Measurements from ENCODE around the gene MOB1A.
A peak's percentile ranks its signal among the peaks of the same experiment; 100 is the strongest.
"Not testable (repeated sequence)": the region's sequence is repeated elsewhere in the genome, so short reads cannot be mapped to it uniquely, and the experiment has no call there.

Gene MOB1A

DNA sequence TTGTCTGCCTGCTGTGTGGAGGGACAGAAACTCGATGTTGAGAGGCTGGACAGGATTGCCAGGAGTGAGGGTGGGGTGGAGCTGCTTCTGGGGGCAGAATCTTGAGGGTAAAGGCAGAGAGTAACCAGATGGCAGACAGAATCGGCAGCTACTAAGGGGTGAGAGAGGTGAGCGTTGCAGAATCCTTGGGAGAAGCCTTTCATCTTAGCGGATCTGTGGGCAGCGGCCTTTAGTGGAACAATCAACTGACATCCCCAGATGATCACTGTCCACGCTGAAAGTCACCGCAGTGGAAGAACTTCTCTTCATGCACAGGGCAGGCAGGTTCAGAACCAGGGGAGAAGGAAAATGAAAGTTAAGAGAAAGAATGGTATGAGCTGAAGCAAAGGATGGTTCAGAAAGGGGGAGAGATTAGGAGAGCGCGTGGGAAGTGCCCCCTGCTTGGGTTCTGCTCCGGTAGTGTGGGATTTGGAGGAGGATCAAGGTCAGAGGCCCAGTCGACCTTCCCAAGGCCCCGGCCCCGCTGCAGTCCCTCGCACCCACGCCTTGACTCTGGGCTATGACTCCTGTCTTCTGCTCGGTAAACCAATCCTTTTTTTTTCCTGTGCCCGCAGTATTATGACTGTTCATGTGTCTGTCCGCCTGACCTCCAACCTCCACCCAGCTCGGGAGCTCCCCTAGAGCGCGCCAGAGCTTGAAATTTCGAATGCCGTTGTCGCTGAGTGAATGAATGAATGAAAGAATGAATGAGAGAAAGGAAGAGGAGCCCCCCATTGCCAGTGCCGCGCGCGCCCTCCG is 31.6 kb downstream of the MOB1A start:
- H3K9me3 ChIP-seq (replicated peaks; ENCODE audit: low read length): no peaks in the 10 kb centered on the region
- peak overlapping the region; percentile 98 for H3K4me2 ChIP-seq (ENCODE audit: low read length)
- H3K4me3 ChIP-seq (ENCODE audit: low read length): peak overlapping the region; percentile 83
- peaks cover 22% of the 10 kb centered on the region for H3K36me3 ChIP-seq (ENCODE audit: insufficient read depth, low read length)
- no peaks in the 10 kb centered on the region for H3K27me3 ChIP-seq (ENCODE audit: control insufficient read depth, insufficient read depth, low read length)
- H3K4me1 ChIP-seq (ENCODE audit: control insufficient read depth, insufficient read depth, low read length): peaks cover 17% of the 10 kb centered on the region
- H3K9ac ChIP-seq (ENCODE audit: low read depth, low read length): peak overlapping the region; percentile 92

DNA sequence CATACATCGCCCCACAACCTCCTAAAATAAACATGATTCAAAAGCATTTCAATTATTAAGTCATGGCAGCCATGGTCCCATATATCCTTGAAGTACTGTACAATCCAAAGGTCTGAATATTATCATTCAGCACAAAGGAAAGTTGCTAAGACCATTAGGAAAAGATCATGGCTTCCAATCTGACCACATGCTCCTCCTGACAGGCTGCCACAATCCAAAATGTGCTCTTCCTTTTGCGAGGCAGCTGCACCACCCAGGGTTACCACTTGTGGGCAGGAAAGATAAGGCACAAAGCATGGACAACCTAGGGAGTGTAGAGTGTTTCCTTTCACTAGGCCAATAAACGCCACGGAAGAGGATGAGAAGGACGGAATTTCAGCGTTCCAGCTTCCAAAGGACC is 36.3 kb downstream of the MOB1A start:
- H3K4me2 ChIP-seq (ENCODE audit: low read length): no peak overlapping the region
- no peak overlapping the region for H3K4me3 ChIP-seq (ENCODE audit: low read length)
- peaks cover 19% of the 10 kb centered on the region for H3K36me3 ChIP-seq (ENCODE audit: insufficient read depth, low read length)
- H3K27me3 ChIP-seq (ENCODE audit: control insufficient read depth, insufficient read depth, low read length): no peaks in the 10 kb centered on the region
- no peak overlapping the region for H3K9ac ChIP-seq (ENCODE audit: low read depth, low read length)
- H3K9me3 ChIP-seq (replicated peaks; ENCODE audit: low read length): no peaks in the 10 kb centered on the region
- peaks cover 8% of the 10 kb centered on the region for H3K4me1 ChIP-seq (ENCODE audit: control insufficient read depth, insufficient read depth, low read length)

DNA sequence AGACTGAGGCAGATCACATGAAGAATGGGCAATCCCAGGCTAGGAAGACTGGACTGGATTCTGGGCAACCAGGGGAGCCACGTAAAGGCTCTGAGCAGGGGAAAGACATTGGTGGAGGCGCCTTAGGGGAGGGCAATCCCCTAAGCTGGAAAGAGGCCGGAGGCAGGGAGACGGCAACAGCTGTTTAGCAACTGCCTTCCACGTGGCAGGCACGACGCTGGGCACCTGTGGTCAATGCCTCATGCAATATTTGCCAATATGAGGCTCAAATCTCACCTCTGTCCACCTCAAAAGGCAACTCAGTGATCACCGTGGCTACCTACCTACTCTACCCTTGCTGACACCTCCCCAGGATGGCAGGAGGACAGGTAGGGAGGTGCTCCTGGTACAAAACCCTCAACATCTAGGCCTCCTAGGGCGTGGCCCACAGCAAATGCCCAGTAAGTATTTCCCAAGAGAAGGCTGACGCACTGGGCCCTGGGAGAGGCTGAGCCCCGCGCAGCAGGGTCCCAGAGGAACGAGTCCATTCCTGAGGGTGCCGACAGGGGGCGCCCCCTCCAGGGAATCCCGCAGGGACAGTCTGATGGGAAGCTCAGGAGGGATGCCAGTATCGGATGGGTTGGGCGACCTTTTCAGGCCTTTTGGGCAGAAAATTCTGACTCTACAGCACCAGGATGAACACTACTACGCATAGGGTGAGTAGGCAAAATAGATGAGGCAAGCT is 39.9 kb downstream of the MOB1A start:
- Histone ChIP-seq H3K4me2 (ENCODE audit: low read length) (no peak overlapping the region), H3K9ac (ENCODE audit: low read depth, low read length) (no peak overlapping the region)

DNA sequence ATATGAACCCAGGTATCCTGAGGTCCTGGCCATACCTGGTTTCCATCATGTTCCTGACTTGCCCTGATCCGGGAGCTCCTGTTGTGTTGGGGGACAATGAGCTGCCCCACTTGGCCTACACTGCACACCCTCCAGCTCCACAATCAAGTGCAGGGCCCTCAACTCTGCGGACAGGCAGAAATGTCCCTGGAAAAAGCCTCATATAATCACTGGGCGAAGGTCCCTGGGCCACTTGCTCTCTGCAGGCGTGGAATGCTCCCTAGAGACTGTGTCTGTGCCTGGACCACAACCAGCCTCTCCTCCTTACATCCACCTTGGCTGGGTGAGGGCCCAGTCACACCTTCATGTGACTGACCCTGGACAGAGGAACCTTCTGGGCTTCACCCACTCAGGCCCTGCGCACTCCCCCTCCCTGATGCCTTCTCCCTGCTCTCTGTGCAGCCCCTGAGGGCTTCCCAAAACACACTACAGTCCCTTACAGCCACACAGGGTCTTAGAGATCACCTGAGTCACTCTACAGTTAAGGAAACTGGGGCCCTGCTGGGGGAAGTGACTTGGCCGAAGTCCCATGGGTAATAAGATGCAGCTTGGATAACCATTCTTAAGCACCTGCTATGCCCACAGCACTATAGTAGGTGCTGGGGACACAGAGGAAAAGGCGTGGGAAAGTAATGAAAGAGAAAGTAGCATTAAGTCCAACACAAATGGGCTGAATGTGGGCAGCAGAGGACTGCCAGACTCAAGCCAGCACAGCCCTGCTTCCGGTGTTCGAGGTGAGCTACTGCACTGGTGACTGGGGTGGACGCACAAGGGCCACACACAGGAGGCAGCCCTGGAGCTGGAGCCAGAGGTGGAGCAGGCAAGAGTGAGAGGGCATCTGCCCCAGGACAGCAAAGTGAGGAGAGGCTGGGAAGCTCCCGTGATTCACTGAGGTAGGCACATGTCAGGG is 40.8 kb downstream of the MOB1A start:
- H3K4me3 ChIP-seq (ENCODE audit: low read length): no peak overlapping the region
- no peaks in the 10 kb centered on the region for H3K4me1 ChIP-seq (ENCODE audit: control insufficient read depth, insufficient read depth, low read length)
- H3K9me3 ChIP-seq (replicated peaks; ENCODE audit: low read length): no peaks in the 10 kb centered on the region
- no peaks in the 10 kb centered on the region for H3K27me3 ChIP-seq (ENCODE audit: control insufficient read depth, insufficient read depth, low read length)
- H3K36me3 ChIP-seq (ENCODE audit: insufficient read depth, low read length): peaks cover 24% of the 10 kb centered on the region
- H3K9ac ChIP-seq (ENCODE audit: low read depth, low read length): no peak overlapping the region
- no peak overlapping the region for H3K4me2 ChIP-seq (ENCODE audit: low read length)

More for the DNA sequence above, 39.9 kb downstream of the MOB1A start:
- no peaks in the 10 kb centered on the region for H3K27me3 ChIP-seq (ENCODE audit: control insufficient read depth, insufficient read depth, low read length)
- peaks cover 24% of the 10 kb centered on the region for H3K36me3 ChIP-seq (ENCODE audit: insufficient read depth, low read length)
- no peaks in the 10 kb centered on the region for H3K4me1 ChIP-seq (ENCODE audit: control insufficient read depth, insufficient read depth, low read length)
- no peaks in the 10 kb centered on the region for H3K9me3 ChIP-seq (replicated peaks; ENCODE audit: low read length)
- H3K4me3 ChIP-seq (ENCODE audit: low read length): no peak overlapping the region

DNA sequence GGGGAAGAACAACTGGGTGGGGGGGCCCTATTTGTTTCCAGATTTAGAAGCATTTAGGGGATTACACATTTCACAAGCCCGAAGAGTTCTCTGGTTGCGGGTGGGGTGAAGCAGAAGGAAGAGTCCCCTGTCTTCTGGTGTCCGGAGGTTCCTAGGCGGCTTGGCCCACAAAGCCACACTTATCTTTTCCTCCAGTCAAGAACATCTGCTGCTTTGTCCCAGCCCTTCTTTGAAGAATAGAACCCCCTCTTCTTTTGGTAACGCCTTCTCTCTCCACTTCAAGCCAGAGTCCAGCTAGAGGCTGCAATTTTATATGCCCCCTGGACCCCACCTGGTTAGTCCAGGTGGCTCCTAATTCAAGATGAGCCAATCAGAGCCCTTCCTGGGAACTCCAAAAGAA is 46.8 kb downstream of the MOB1A start:
- Histone ChIP-seq H3K4me1 (ENCODE audit: control insufficient read depth, insufficient read depth, low read length) (no peaks in the 10 kb centered on the region), H3K9me3 (replicated peaks; ENCODE audit: low read length) (no peaks in the 10 kb centered on the region), H3K27me3 (ENCODE audit: control insufficient read depth, insufficient read depth, low read length) (peaks cover 8% of the 10 kb centered on the region), H3K4me2 (ENCODE audit: low read length) (no peak overlapping the region), H3K9ac (ENCODE audit: low read depth, low read length) (no peak overlapping the region), H3K4me3 (ENCODE audit: low read length) (no peak overlapping the region), H3K36me3 (ENCODE audit: insufficient read depth, low read length) (peaks cover 13% of the 10 kb centered on the region)

DNA sequence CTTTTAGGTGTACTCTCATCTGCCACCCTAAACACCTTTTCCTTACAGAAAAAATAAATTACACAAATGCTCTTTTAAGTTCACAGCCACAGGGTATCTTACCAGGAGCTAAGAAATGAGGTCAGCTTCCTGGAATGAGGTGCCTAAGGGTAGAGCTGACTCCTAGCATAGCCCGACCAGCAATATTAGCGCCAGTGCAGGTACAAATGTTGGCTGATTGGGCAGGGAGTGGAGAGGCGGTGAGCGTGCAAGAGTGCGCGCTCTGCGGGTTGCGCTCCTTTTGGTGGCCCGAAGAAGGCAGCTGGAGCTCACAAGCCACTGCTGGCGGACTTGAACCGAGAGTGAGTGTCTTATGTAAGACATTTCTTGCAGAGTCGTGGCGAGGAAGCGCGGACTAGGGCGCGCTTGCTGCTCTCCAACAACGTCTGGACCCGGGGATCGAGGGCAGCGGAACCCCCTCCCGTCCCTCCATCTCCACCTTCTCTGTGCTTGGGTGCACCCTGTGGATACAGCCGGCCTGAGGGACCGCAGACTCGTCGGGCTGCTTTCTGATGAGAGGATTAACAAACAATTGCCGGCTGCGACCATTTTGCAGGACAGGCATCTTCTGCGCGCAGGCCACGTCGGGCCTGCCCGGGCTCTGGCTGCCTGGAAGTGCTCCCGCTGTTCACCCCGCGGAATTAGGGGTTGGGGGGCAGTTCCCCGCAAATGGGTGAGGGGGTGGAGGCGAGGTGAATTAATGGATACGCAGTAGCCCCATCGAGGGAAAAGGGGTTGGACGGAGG is 48.3 kb downstream of the MOB1A start:
- H3K4me2 ChIP-seq (ENCODE audit: low read length): no peak overlapping the region

DNA sequence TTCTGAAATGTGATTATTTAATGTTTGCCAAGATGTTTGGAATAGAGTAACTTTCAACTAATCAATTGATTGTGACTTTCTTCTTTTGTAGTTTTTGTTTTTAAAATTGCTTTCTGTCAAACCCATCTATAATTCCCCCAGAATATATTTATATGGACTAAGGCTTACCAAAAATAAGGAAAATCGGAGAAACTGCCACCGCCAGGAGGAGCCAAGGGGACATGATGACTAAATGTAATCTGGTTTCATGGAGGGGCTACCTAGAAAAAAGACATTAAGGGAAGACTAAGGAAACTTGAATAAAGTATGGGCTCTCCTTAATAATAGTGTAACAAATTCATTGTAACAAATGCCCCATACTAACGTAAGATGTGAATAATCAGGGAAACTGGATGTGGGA is 50.5 kb downstream of the MOB1A start:
- H3K4me3 ChIP-seq (ENCODE audit: low read length): no peak overlapping the region
- H3K4me1 ChIP-seq (ENCODE audit: control insufficient read depth, insufficient read depth, low read length): no peaks in the 10 kb centered on the region
- no peaks in the 10 kb centered on the region for H3K36me3 ChIP-seq (ENCODE audit: insufficient read depth, low read length)
- no peaks in the 10 kb centered on the region for H3K9me3 ChIP-seq (replicated peaks; ENCODE audit: low read length)
- no peak overlapping the region for H3K9ac ChIP-seq (ENCODE audit: low read depth, low read length)
- H3K27me3 ChIP-seq (ENCODE audit: control insufficient read depth, insufficient read depth, low read length): peaks cover 8% of the 10 kb centered on the region
- no peak overlapping the region for H3K4me2 ChIP-seq (ENCODE audit: low read length)

More for the DNA sequence above, 48.3 kb downstream of the MOB1A start:
- no peaks in the 10 kb centered on the region for H3K4me1 ChIP-seq (ENCODE audit: control insufficient read depth, insufficient read depth, low read length)
- peaks cover 13% of the 10 kb centered on the region for H3K36me3 ChIP-seq (ENCODE audit: insufficient read depth, low read length)
- no peak overlapping the region for H3K9ac ChIP-seq (ENCODE audit: low read depth, low read length)
- peaks cover 8% of the 10 kb centered on the region for H3K27me3 ChIP-seq (ENCODE audit: control insufficient read depth, insufficient read depth, low read length)
- no peaks in the 10 kb centered on the region for H3K9me3 ChIP-seq (replicated peaks; ENCODE audit: low read length)
- no peak overlapping the region for H3K4me3 ChIP-seq (ENCODE audit: low read length)

DNA sequence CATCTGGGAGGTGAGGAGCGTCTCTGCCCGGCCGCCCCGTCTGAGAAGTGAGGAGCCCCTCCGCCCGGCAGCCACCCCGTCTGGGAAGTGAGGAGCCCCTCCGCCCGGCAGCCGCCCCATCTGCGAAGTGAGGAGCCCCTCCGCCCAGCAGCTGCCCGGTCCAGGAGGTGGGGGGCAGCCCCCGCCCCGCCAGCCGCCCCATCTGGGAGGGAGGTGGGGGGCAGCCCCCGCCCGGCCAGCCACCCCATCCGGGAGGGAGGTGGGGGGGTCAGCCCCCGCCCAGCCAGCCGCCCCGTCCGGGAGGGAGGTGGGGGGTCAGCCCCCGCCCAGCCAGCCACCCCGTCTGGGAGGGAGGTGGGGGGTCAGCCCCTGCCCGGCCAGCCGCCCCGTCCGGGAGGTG is 54.7 kb downstream of the MOB1A start:
- H3K36me3 ChIP-seq (ENCODE audit: insufficient read depth, low read length); H3K4me2 ChIP-seq (ENCODE audit: low read length); H3K9me3 ChIP-seq (replicated peaks; ENCODE audit: low read length); H3K4me1 ChIP-seq (ENCODE audit: control insufficient read depth, insufficient read depth, low read length); H3K4me3 ChIP-seq (ENCODE audit: low read length); H3K9ac ChIP-seq (ENCODE audit: low read depth, low read length); H3K27me3 ChIP-seq (ENCODE audit: control insufficient read depth, insufficient read depth, low read length): not testable (repeated sequence)

DNA sequence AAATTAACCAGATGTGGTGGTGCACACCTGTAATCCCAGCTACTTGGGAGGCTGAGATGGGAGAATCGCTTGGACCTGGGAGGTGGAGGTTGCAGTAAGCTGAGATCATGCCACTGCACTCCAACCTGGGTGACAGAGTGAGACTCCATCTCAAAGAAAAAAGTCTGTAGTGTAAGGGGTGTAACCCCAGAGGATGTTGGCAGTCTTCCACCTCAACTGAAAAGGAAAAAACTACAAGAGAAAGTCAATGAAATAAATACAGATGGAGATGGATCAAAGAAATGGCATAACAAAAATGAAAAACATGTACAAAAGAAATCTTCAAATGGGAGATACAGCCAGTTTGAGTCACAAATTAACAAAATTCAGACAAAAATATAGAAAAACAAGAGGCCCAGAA is 56.8 kb downstream of the MOB1A start:
- H3K9me3 ChIP-seq (replicated peaks; ENCODE audit: low read length); H3K9ac ChIP-seq (ENCODE audit: low read depth, low read length); H3K4me1 ChIP-seq (ENCODE audit: control insufficient read depth, insufficient read depth, low read length); H3K36me3 ChIP-seq (ENCODE audit: insufficient read depth, low read length); H3K4me2 ChIP-seq (ENCODE audit: low read length); H3K4me3 ChIP-seq (ENCODE audit: low read length); H3K27me3 ChIP-seq (ENCODE audit: control insufficient read depth, insufficient read depth, low read length): not testable (repeated sequence)

DNA sequence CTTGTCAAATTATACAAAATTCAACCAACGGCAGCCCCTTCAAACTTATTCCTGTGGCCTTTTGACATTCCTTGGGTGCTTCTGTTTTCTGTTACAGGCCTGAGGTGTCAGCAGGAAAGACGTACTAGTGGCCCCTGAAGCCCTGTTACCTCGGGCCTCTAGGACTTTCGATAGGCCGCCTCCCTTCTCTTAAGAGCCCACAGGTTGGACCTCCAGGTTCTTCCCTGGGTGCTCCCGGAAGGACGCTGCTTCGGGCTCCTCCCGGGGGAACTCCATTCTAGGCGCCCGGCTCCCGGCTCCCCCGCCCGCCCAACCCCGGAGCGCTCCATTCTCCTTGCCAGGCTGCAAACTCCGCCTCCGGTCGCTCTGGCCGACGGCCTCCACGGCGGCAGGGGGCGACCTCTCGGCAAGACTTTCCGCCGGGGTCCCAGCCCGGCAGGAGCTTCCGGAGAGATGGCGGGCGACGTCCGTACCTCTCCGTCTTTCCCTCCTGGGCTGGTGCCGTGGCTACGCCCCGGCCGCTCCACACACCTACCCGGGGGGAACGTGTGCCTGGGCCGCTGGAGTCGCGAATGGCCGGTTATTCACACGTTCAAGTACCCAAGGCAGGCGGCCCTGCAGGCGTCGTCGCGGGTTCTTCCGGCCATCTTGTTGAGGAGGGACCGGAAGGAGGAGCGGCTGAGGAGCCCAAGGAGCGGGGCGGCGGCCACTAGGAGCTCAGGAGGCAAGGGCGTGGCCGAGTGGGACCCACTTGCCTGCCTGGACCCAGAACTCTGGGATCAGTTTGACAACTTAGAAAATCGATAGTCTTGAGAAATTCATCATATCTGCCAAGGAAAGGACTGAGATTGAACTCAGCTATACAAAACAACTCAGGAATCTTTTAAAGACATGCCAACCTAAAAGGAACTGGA is 58.5 kb downstream of the MOB1A start:
- H3K4me1 ChIP-seq (ENCODE audit: control insufficient read depth, insufficient read depth, low read length): peaks cover 9% of the 10 kb centered on the region
- peaks cover 3% of the 10 kb centered on the region for H3K9me3 ChIP-seq (replicated peaks; ENCODE audit: low read length)
- peak overlapping the region; percentile 94 for H3K4me3 ChIP-seq (ENCODE audit: low read length)
- peak overlapping the region; percentile 84 for H3K4me2 ChIP-seq (ENCODE audit: low read length)
- H3K36me3 ChIP-seq (ENCODE audit: insufficient read depth, low read length): no peaks in the 10 kb centered on the region
- no peaks in the 10 kb centered on the region for H3K27me3 ChIP-seq (ENCODE audit: control insufficient read depth, insufficient read depth, low read length)
- H3K9ac ChIP-seq (ENCODE audit: low read depth, low read length): peak overlapping the region; percentile 89
